H1 (cell line): ENCODE measurements around the gene ELL. TPM values are rescaled to one million over a fixed set of nuclear protein-coding genes. Genes with fewer than 3 reads are reported as not detected.

Experiments
- ASH2L ChIP-seq: fragments of 200-600, 300-600 bp; sonication (generic); IDR thresholded peaks from one replicate; pipeline ENCODE4 v1.7.1; 2017; ENCODE audit warnings: low read length
- JUN ChIP-seq: IDR thresholded peaks from 2 replicates; pipeline ENCODE4 v1.6.1; 2011; ENCODE audit warnings: low read depth, mild to moderate bottlenecking, improper control_type of control experiment, low read length
- SIRT6 ChIP-seq: IDR thresholded peaks from one replicate; pipeline ENCODE4 v1.7.1; 2012; ENCODE audit warnings: low read length, inconsistent platforms
- SUZ12 ChIP-seq: fragments of 200-600 bp; sonication (generic); IDR thresholded peaks from 2 replicates; pipeline ENCODE4 v1.6.1; 2012; ENCODE audit warnings: mild to moderate bottlenecking, inconsistent platforms, low read length, moderate library complexity, mixed read lengths
- ZNF274 ChIP-seq: IDR thresholded peaks from 2 replicates; pipeline ENCODE4 v1.7.0; 2012; ENCODE audit warnings: low read length, borderline replicate concordance; ENCODE audit errors: extremely low read depth
- polyA plus RNA-seq, 7 experiments: library from polyadenylated mRNA; depleted of rRNA in 3 of 7; stranded (reverse) in 5 of 7; unstranded in 2 of 7; fragments of >200 nt in 5 of 7; fragments of 200-250 nt in 2 of 7; gene quantifications; 1 replicate in 5 of 7; 2 replicates in 1 of 7; 4 replicates in 1 of 7; pipeline versions ENCODE4 v1.2.1 to v1.2.3, GENCODE V29; 2011 to 2013; ENCODE audit warnings: missing spikeins in 2 of 7, mixed read lengths in 2 of 7
- total RNA-seq: library from RNA; stranded (reverse); fragmentation: NEBNext Ultra II Directional; extraction: Animal tissue kit (Norgen Biotek cat#: 25700); gene quantifications from 2 replicates; pipeline ENCODE4 v1.2.1, GENCODE V29; 2021

The ELL gene
- total and polyA plus RNA-seq, 2 of the 8 experiments (the other 6 are each of a cell fraction or from before 2014, with no cell fraction given) = 5.2 to 10.5 TPM

- no peak for TF ChIP-seq SIRT6
- TF ChIP-seq ZNF274 = no peak
- TF ChIP-seq ASH2L = no peak
- no peak for TF ChIP-seq JUN
- no peak for TF ChIP-seq SUZ12
- TF ChIP-seq, all 59 proteins: peak for 0
These were observed 56.5 kb downstream of the ELL start (continued) for GRCh38 chr19:18465214-18465963.
